ENCODE measurements around the gene HSPB9. TPM values are rescaled to one million over a fixed set of nuclear protein-coding genes. Genes with fewer than 3 reads are reported as not detected.

Gene HSPB9
- total RNA-seq, 1 donor, result not detected

GRCh38 chr17:42103221-42103954 is 19.2 kb upstream of the HSPB9 start:
- no peak for TF ChIP-seq CTCF (IDR thresholded peaks at IDR 0.05; ENCODE audit: insufficient read depth, low read length)
- DNase-seq (ENCODE audit: low read depth), result no peak
- H3K4me3 ChIP-seq (ENCODE audit: low read depth, low read length), result no peak overlapping the region

GRCh38 chr17:42104264-42104663 is 18.3 kb upstream of the HSPB9 start:
- DNase-seq (ENCODE audit: low read depth), result no peak
- no peak overlapping the region for H3K4me3 ChIP-seq (ENCODE audit: low read depth, low read length)
- no peak for TF ChIP-seq CTCF (IDR thresholded peaks at IDR 0.05; ENCODE audit: insufficient read depth, low read length)

GRCh38 chr17:42106009-42106408 is 16.6 kb upstream of the HSPB9 start:
- TF ChIP-seq CTCF (IDR thresholded peaks at IDR 0.05; ENCODE audit: insufficient read depth, low read length), result no peak
- H3K4me3 ChIP-seq (ENCODE audit: low read depth, low read length), result no peak overlapping the region
- no peak for DNase-seq (ENCODE audit: low read depth)

- no peak for TF ChIP-seq CTCF (IDR thresholded peaks at IDR 0.05; ENCODE audit: insufficient read depth, low read length)
- no peak for DNase-seq (ENCODE audit: low read depth)
- no peak overlapping the region for H3K4me3 ChIP-seq (ENCODE audit: low read depth, low read length)
These were observed 15.5 kb upstream of the HSPB9 start for GRCh38 chr17:42107124-42107523.

GRCh38 chr17:42107597-42108576 is 14.7 kb upstream of the HSPB9 start:
- no peak for DNase-seq (ENCODE audit: low read depth)
- no peak for TF ChIP-seq CTCF (IDR thresholded peaks at IDR 0.05; ENCODE audit: insufficient read depth, low read length)
- H3K4me3 ChIP-seq (ENCODE audit: low read depth, low read length), result no peak overlapping the region

GRCh38 chr17:42109086-42109485 is 13.5 kb upstream of the HSPB9 start:
- no peak overlapping the region for H3K4me3 ChIP-seq (ENCODE audit: low read depth, low read length)
- TF ChIP-seq CTCF (IDR thresholded peaks at IDR 0.05; ENCODE audit: insufficient read depth, low read length), result no peak
- no peak for DNase-seq (ENCODE audit: low read depth)
